CD4-positive, CD25-positive, alpha-beta regulatory T cell (primary cell): ENCODE results near the gene UPB1. TPM values are rescaled to one million over a fixed set of nuclear protein-coding genes. Genes with fewer than 3 reads are reported as not detected.
A peak's percentile ranks its signal among the peaks of the same experiment; 100 is the strongest.

Source experiments
- ATAC-seq, 2 donors: fragments of 150-1000 bp; cut with Tn5 transposase; one replicate each; pipeline ENCODE4 v1.10.0; 2021; ENCODE audit warnings: low read depth in 2 of 2, moderate number of reproducible peaks in 2 of 2, moderate library complexity in 1 of 2
- DNase-seq, 3 donors: peaks; one replicate each; pipeline versions ENCODE4 v3.0.0 to v3.0.0-alpha.2; 2012 to 2022; ENCODE audit warnings: mixed read lengths in 1 of 3
- H3K27ac ChIP-seq: one replicate; pipeline ENCODE4 v1.7.0; 2013; ENCODE audit warnings: mild to moderate bottlenecking, low read length; ENCODE audit not compliant: insufficient read depth, poor library complexity, severe bottlenecking
- H3K27me3 ChIP-seq: one replicate; pipeline ENCODE4 v1.7.0; 2013; ENCODE audit warnings: low read length; ENCODE audit not compliant: control insufficient read depth, insufficient read depth
- H3K36me3 ChIP-seq: one replicate; pipeline ENCODE4 v1.7.0; 2013; ENCODE audit warnings: mild to moderate bottlenecking, low read length, moderate library complexity; ENCODE audit not compliant: control insufficient read depth, insufficient read depth
- H3K4me1 ChIP-seq: 2 replicates; pipeline ENCODE4 v1.7.0; 2013; ENCODE audit warnings: mild to moderate bottlenecking, low read length; ENCODE audit not compliant: insufficient read depth, control insufficient read depth, poor library complexity, severe bottlenecking
- H3K4me3 ChIP-seq: one replicate; pipeline ENCODE4 v1.7.0; 2013; ENCODE audit warnings: low read depth, mild to moderate bottlenecking, low read length, moderate library complexity
- H3K9me3 ChIP-seq, 2 experiments: 1 replicate in 1 of 2; 2 replicates in 1 of 2; pipeline ENCODE4 v1.7.0; 2013; ENCODE audit warnings: low read length in 2 of 2, mild to moderate bottlenecking in 1 of 2, moderate library complexity in 1 of 2; ENCODE audit not compliant: control insufficient read depth in 2 of 2
- H3K27ac Mint-ChIP-seq, 3 donors: one replicate each; pipeline ENCODE4 v1.8.0; 2020 to 2022; ENCODE audit warnings: mild to moderate bottlenecking in 3 of 3, mixed read lengths in 3 of 3, moderate library complexity in 2 of 3
- H3K27me3 Mint-ChIP-seq: one replicate; pipeline ENCODE4 v1.8.0; 2022; ENCODE audit warnings: mild to moderate bottlenecking, mixed read lengths
- H3K36me3 Mint-ChIP-seq: one replicate; pipeline ENCODE4 v1.8.0; 2020; ENCODE audit warnings: mixed read lengths
- H3K4me1 Mint-ChIP-seq, 4 donors: one replicate each; pipeline ENCODE4 v1.8.0; 2020 to 2022; ENCODE audit warnings: mixed read lengths in 4 of 4, mild to moderate bottlenecking in 1 of 4
- H3K4me3 Mint-ChIP-seq, 4 donors: one replicate each; pipeline ENCODE4 v1.8.0; 2020 to 2022; ENCODE audit warnings: mild to moderate bottlenecking in 4 of 4, mixed read lengths in 4 of 4, moderate library complexity in 3 of 4
- H3K9me3 Mint-ChIP-seq, 7 donors: one replicate each; pipeline ENCODE4 v1.8.0; 2020 to 2022; ENCODE audit warnings: mixed read lengths in 7 of 7, mild to moderate bottlenecking in 3 of 7, moderate library complexity in 2 of 7
- polyA plus RNA-seq, 4 donors: library from polyadenylated mRNA; unstranded; fragments of 300-500 nt; fragmentation: Illumina TruSeq; gene quantifications; one replicate each; pipeline ENCODE4 v1.2.3, GENCODE V29; 2021
- total RNA-seq: library from RNA; stranded (reverse); gene quantifications from one replicate; pipeline ENCODE4 v1.2.3, GENCODE V29; 2022

Gene UPB1
- total and polyA plus RNA-seq, 5 donors from 2014 or later: 3.8 TPM; not detected in 4

DNA sequence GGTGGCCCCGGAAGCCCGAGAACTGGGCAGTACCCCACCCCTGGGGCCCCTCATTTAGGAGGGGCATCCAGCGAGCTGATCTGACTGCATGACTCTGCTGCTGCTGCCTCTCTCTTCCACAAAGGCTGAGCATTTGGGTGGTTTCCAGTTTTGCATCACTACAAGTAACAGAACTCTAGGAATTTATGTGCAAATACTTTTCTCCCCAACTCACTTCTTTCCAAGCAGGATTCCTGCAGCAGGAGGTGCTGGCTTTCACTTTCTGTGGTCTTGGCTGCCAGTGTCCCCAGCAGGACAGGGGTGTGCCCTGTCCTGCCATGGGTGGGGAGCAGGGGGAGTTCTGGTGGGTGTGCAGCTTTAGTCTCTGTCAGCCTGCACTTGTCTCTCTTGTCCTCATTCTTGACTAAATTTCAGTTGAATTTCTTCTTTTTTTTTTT lies 21.2 kb downstream of the UPB1 start:
- DNase-seq (no peak), ATAC-seq (no peak)
- Histone ChIP-seq H3K27me3 (no peaks in the 10 kb centered on the region), H3K27ac (no peak overlapping the region), H3K36me3 (no peaks in the 10 kb centered on the region), H3K4me3 (no peak overlapping the region), H3K4me1 (no peaks in the 10 kb centered on the region), H3K9me3 (no peaks in the 10 kb centered on the region)
- Mint-ChIP-seq H3K4me3 (no peak overlapping the region), H3K27me3 (no peaks in the 10 kb centered on the region), H3K36me3 (no peaks in the 10 kb centered on the region), H3K9me3 (no peaks in the 10 kb centered on the region), H3K4me1 (peaks cover 0 to 2% (median 0%) of the 10 kb centered on the region in 4 donors), H3K27ac (no peak overlapping the region)

- ATAC-seq (no peak), DNase-seq (no peak)
- Histone ChIP-seq H3K9me3 (no peaks in the 10 kb centered on the region), H3K4me3 (no peak overlapping the region), H3K36me3 (no peaks in the 10 kb centered on the region), H3K27me3 (no peaks in the 10 kb centered on the region), H3K4me1 (no peaks in the 10 kb centered on the region), H3K27ac (no peak overlapping the region)
- no peaks in the 10 kb centered on the region for H3K36me3 Mint-ChIP-seq
- H3K27me3 Mint-ChIP-seq: no peaks in the 10 kb centered on the region
- H3K4me3 Mint-ChIP-seq: no peak overlapping the region
- H3K27ac Mint-ChIP-seq: no peak overlapping the region
- no peaks in the 10 kb centered on the region for H3K9me3 Mint-ChIP-seq
- peaks cover 0 to 7% (median 3%) of the 10 kb centered on the region in 4 donors for H3K4me1 Mint-ChIP-seq
These were observed 22.3 kb downstream of the UPB1 start for GRCh38 chr22:24517446-24517845.

- no peak for ATAC-seq
- H3K4me1 Mint-ChIP-seq: peaks cover 0 to 7% (median 3%) of the 10 kb centered on the region in 4 donors
- no peaks in the 10 kb centered on the region for H3K27me3 Mint-ChIP-seq
These were observed 23.1 kb downstream of the UPB1 start for GRCh38 chr22:24518228-24518627.

DNA sequence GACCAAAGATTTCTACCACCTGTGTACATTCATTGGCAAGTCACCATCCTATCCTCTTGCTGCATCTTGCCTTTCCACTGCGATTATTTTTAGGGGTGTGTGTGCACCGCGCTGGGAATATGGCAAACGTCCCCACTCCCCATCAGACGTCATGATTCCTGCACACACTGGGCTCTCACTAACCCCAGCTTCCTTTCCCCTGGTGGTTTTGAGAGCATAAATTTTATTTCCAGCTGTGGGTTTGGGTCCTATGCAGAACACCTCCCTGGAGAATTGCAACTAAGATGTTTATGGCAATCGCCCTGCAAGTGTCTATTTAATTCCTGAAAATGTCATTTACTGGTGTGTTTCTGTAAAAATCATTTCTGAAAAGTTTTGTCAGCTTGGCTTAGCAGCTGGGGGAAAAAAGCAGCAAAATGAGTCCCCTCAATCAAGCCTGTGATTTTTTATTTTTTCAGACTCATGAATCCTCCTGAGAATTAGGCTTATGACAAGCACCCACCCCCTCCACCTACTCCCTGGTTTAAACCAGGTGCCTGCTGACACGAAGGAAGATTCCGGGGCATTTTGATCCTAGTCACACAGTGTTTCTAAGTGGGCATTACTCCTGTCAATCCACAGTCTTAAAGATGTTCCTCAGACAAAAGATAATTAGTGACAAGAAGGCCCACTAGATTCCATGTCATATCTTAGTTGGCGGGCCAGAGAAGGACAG lies 23.8 kb downstream of the UPB1 start:
- Histone ChIP-seq H3K27ac (no peak overlapping the region), H3K9me3 (no peaks in the 10 kb centered on the region), H3K27me3 (no peaks in the 10 kb centered on the region), H3K4me1 (no peaks in the 10 kb centered on the region), H3K4me3 (no peak overlapping the region), H3K36me3 (no peaks in the 10 kb centered on the region)
- H3K27me3 Mint-ChIP-seq: no peaks in the 10 kb centered on the region
- H3K4me1 Mint-ChIP-seq: peaks cover 0 to 7% (median 3%) of the 10 kb centered on the region in 4 donors
- no peak for DNase-seq
- no peak overlapping the region for H3K27ac Mint-ChIP-seq
- H3K4me3 Mint-ChIP-seq: no peak overlapping the region
- no peaks in the 10 kb centered on the region for H3K9me3 Mint-ChIP-seq
- no peak for ATAC-seq
- no peaks in the 10 kb centered on the region for H3K36me3 Mint-ChIP-seq

More at GRCh38 chr22:24518228-24518627, 23.1 kb downstream of the UPB1 start:
- Histone ChIP-seq H3K27ac (no peak overlapping the region), H3K27me3 (no peaks in the 10 kb centered on the region), H3K36me3 (no peaks in the 10 kb centered on the region), H3K9me3 (no peaks in the 10 kb centered on the region), H3K4me3 (no peak overlapping the region), H3K4me1 (no peaks in the 10 kb centered on the region)
- no peak for DNase-seq
- Mint-ChIP-seq H3K4me3 (no peak overlapping the region), H3K27ac (peak overlapping the region in 1 of 3 donors; percentile 38), H3K36me3 (no peaks in the 10 kb centered on the region), H3K9me3 (no peaks in the 10 kb centered on the region)

- H3K4me3 Mint-ChIP-seq: no peak overlapping the region
- no peaks in the 10 kb centered on the region for H3K27me3 Mint-ChIP-seq
- no peaks in the 10 kb centered on the region for H3K4me1 ChIP-seq
These were observed 24.4 kb downstream of the UPB1 start for GRCh38 chr22:24519496-24519895.

DNA sequence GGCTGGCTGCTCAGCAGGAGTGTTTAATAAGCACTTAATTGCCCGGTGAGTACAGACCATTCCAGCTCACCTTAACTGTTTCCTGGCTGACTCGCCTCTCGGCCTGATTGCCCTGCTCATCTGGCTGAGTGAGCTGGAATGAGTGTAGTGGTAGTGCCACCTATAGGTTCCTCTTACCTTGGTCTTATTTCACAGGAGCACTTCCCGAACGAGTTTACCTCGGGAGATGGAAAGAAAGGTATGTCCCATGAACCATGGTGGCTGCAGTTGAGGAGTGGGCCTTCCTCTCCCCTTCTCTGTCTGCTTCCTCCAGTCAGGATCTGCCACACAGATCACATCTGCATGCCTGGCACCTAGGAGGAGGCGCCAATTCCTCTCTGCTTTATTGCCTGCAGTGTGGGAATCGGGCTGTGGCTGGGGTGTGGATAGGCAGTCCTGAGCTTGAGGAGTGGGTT lies 26.7 kb downstream of the UPB1 start:
- H3K27ac Mint-ChIP-seq: no peak overlapping the region
- no peaks in the 10 kb centered on the region for H3K27me3 Mint-ChIP-seq
- H3K4me3 Mint-ChIP-seq: no peak overlapping the region

More at GRCh38 chr22:24519496-24519895, 24.4 kb downstream of the UPB1 start:
- no peaks in the 10 kb centered on the region for H3K9me3 Mint-ChIP-seq
- H3K27ac ChIP-seq: no peak overlapping the region
- H3K4me3 ChIP-seq: no peak overlapping the region
- H3K27me3 ChIP-seq: no peaks in the 10 kb centered on the region
- ATAC-seq (no peak), DNase-seq (no peak)
- no peaks in the 10 kb centered on the region for H3K9me3 ChIP-seq
- no peak overlapping the region for H3K27ac Mint-ChIP-seq
- peaks cover 0 to 7% (median 3%) of the 10 kb centered on the region in 4 donors for H3K4me1 Mint-ChIP-seq
- no peaks in the 10 kb centered on the region for H3K36me3 ChIP-seq
- no peaks in the 10 kb centered on the region for H3K36me3 Mint-ChIP-seq

GRCh38 chr22:24523873-24524272 lies 28.7 kb downstream of the UPB1 start:
- Mint-ChIP-seq H3K4me1 (peaks cover 0 to 13% (median 6%) of the 10 kb centered on the region in 4 donors), H3K27ac (no peak overlapping the region), H3K4me3 (no peak overlapping the region), H3K9me3 (no peaks in the 10 kb centered on the region), H3K36me3 (no peaks in the 10 kb centered on the region), H3K27me3 (no peaks in the 10 kb centered on the region)
- Histone ChIP-seq H3K27me3 (no peaks in the 10 kb centered on the region), H3K36me3 (no peaks in the 10 kb centered on the region), H3K4me1 (peaks cover 7% of the 10 kb centered on the region), H3K9me3 (no peaks in the 10 kb centered on the region), H3K27ac (no peak overlapping the region), H3K4me3 (no peak overlapping the region)
- ATAC-seq (no peak), DNase-seq (no peak)

More for the DNA sequence above, 26.7 kb downstream of the UPB1 start:
- Histone ChIP-seq H3K9me3 (no peaks in the 10 kb centered on the region), H3K36me3 (no peaks in the 10 kb centered on the region), H3K27me3 (no peaks in the 10 kb centered on the region), H3K4me1 (peaks cover 7% of the 10 kb centered on the region), H3K27ac (no peak overlapping the region), H3K4me3 (no peak overlapping the region)
- ATAC-seq: no peak
- DNase-seq: peak in 2 of 3 donors; percentile 8 to 68
- Mint-ChIP-seq H3K36me3 (no peaks in the 10 kb centered on the region), H3K4me1 (peaks cover 0 to 13% (median 6%) of the 10 kb centered on the region in 4 donors), H3K9me3 (no peaks in the 10 kb centered on the region)
